HG02759 (cell line): ENCODE measurements around the gene FANK1.
"Not testable (repeated sequence)": the region's sequence is repeated elsewhere in the genome, so short reads cannot be mapped to it uniquely, and the experiment has no call there.

Experiments
- ATAC-seq: cut with Tn5 transposase; IDR thresholded peaks from one replicate; pipeline ENCODE4 v1.9.1; 2021; ENCODE audit warnings: mild to moderate bottlenecking, moderate library complexity; ENCODE audit not compliant: unreplicated experiment

FANK1 gene

DNA sequence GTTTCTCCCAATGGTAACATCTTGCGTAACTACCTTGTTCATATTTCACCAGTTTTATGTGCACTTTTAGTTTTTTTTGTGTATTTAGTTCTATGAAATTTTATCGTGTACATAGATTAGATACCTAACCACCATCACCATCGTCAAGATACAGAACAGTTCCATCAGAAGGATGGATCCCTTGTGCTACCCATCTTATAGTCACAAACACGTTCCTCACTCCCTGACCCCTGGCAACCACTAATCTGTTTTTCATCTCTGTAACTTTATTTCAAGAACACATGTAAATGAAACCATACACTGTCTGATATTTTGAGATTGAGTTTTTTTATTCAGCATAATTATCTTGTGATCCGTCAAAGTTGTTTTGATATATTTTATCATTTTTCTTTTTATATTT, 29.9 kb downstream of the FANK1 start:
- ATAC-seq, result no peak

DNA sequence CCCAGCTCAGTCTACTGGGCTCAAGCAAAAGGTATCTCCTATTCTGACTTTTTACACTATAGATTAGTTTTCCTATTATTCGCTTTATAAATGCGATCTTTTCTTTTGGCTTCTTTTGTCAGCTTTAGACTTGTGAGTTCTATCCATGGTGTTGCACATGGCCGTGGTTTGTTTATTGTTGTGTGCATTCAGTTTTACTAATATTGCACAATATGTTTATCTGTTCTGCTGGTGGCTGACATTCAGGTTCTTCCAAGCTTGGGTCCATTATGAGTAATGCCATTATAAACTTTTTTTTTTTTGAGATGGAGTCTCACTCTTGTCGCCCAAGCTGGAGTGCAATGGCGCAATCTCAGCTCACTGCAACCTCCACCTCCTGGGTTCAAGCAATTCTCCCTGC, 30.9 kb downstream of the FANK1 start:
- not testable (repeated sequence) for ATAC-seq

DNA sequence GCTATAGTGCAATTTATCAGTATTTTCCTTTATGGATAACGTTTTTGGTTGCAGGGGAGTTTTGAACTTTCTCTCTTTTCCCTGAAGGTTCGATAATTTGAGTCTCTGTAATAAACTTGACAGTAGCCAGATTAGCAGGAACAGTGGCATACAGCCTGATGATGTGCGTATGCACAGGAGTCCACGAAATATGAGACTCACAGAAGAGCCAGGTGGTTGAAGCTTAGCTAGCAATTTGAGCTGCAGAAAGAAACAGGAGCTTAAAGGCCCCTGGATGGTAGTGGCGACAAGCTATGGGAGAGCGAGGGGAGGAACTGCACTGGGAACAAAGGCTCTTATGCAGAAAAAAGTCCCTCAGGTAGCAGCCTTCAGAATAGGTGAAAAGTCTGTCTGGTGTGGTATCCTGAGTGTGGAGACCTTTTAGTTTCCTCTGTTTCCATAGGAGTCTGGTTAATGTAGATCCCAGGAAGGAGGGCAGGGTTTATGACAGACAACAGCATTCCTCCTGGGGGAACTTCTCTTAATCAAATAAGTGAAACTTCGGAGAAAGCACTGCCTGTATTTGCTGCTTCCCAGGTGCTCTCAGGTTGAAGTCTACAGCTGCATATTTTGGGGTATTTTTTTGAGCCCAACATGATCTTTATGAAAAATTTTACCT, 32.7 kb downstream of the FANK1 start:
- ATAC-seq, result no peak

DNA sequence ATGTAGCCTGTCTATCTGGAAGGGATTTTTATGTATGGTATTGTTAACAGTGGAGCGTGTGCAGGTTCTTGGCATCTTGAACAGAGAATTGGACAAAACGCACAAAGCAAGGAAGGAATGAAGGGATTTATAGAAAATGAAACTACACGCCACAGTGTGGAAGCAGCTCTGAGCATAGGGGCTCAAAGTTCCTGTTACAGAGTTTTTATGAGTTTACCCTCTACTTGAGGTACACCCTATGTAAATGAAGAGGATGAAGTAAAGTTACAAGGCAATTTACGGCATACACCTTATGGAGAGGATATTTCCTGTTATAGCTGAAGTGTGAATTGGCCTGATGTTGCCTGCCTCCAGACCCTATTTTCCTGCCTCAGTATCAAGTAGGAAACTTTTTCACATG, 33.3 kb downstream of the FANK1 start:
- no peak for ATAC-seq

DNA sequence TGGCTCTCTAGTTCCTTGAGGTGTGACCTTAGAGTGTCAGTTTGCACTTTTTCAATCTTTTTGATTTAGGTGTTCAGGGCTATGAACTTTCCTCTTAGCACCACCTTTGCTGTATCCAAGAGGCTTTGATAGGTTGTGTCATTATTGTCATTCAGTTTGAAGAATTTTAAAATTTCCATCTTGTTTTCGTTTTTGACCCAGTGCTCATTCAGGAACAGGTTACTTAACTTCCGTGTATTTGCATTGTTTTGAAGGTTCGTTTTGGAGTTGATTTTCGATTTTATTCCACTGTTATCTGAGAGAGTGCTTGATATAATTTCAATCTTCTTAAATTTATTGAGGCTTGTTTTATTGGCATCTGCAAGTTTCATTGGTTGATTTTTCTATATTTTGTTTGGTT, 37.3 kb downstream of the FANK1 start:
- ATAC-seq, result no peak

DNA sequence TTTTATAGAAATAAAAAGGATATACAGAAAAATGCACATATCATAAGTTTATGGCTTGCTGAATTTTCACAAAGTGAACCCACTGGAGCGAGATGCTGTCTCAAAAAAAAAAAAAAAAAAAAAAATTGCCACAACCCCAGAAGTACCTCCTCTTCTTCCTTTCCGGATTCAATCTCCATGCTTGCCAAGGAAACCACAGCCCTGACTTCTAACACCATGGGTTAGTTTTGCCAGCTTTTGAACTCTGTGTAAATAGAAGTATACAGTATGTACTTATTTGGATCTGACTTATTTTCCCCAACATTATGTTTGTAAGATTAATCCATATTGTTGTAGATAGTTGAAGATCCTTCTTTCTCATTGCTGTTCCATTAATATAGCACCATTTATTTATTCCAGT, 40.0 kb downstream of the FANK1 start:
- no peak for ATAC-seq

DNA sequence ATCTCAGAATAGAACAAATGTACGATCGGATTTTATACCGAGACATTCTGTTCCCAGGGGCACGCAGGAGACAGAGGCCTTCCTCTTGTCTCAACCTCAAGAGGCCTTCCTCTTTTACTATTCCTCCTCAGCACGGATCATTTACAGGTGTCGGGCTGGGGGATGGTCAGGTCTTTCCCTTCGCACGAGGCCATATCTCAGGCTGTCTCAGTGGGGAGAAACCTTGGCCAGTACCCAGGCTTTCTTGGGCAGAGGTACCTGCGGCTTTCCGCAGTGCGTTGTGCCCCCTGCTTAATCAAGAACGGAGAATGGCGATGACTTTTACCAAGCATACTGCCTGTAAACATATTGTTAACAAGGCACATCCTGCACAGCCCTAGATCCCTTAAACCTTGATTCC, 44.2 kb downstream of the FANK1 start:
- no peak for ATAC-seq

DNA sequence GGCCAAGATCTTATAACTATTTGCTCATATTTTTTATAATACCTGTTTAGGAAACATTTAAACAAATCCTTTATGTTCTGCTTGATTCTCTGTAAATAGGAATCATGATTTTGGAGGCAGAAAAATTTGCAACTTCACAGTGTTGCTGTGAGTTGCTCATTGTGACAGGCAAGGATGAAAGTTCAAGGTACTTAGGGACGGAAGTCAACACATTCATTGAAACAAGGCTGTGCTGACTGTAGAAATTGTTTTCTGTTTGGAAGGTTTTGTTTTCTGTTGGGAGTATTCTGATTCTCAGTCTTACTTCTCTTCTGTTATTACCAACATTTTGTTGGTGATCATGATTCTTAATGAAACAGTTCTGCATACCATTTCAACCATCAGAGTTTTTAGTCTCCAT, 54.9 kb downstream of the FANK1 start:
- ATAC-seq, result no peak

DNA sequence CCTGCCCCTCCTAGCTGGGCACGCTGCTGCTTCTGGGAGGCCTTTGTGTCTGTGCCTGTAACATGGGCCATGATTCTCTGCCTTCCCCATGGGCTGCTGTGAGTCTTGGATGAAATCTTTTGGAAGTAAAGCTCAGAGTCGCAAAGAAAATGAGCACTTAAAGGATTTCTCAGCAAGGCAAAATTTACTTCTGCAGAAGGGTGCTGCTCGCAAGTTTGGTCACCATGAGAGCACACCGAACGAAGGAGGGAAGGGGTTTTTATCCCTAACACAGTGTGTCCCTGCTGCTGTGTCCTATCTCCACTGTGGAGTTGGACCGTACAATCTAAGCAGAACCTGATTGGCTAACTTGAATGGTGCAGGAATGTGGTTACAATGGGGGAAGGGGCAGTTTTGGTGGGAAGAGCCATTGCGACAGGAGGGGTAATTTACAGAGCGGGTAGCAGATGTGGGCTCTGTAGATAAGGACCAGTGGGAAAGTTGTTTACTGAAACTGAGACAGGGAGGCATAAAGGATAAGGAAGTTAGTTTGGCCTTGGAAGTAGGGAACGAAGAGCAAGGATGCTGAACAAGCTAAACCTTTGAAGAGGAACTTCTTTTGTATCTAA, 57.5 kb downstream of the FANK1 start:
- no peak for ATAC-seq

DNA sequence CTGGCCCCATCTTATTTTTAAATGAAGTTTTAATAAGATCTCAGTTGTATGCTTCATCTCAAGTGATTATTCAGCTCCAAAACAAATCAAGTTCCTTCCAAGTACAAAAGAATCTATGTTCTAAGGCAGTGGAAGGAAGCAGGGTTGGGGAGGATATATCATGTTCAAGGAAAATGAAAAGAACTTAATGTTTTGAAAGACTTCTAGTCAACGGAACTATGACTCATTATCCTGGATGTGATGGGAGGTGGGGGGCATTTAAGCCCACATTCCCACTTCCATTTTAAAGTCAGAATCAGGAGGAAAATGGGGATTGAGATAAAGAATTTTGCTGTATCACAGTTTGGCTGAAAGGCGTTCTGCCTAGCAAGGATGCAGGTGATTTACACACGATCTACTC, 59.4 kb downstream of the FANK1 start:
- ATAC-seq, result no peak

DNA sequence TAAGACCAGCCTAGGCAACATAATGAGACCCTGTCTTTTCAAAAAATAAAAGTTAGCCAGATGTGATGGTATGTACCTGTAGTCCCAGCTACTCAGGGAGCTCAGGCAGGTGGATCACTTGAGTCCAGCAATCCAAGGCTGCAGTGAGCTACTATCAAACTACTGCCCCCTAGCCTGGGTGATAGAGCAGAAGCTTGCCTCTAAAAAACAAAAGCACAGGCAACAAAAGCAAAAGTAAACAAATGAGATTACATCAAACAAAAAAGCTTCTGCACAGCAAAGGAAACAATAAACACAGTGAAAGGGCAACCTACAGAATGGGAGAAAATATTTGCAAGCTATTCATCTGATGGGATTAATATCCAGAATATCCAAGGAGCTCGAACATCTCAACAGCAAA, 65.4 kb downstream of the FANK1 start:
- no peak for ATAC-seq

DNA sequence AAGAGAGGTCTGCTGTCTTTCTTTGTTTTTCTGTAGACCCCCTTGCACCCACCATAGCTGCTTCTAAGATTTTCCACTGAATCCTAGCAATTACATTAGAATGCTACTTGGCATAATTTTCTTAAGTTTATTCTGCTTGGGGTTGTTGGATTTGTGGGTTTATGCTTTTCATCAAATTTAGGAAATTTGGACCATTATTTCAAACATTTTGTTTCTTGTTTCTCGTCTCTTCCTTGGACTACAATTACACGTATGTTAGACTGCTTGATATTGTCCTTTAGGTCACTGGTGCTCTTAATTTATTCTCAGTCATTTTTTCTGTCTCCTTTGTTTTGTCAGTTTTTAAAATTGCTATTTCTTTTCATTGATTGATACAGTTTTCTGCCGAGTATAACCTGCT, 65.8 kb downstream of the FANK1 start:
- no peak for ATAC-seq

DNA sequence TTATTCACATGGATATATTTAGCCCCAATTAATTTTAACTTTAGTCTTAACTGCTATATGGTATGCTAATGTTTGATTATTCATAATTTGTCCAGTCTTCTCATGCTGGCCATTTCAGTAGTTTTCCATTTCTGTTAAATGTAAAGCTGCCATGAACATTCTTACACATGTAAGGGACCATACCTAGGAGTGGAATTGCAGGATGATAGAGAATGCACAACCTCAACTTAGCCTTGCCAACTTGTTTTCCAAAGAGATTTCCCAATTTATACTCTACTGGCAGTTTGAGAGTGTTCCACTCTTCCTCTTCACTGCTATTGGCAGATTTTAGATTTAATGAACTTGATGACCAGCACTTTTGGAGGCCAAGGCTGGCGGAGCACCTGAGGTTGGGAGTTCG, 68.2 kb downstream of the FANK1 start:
- no peak for ATAC-seq

DNA sequence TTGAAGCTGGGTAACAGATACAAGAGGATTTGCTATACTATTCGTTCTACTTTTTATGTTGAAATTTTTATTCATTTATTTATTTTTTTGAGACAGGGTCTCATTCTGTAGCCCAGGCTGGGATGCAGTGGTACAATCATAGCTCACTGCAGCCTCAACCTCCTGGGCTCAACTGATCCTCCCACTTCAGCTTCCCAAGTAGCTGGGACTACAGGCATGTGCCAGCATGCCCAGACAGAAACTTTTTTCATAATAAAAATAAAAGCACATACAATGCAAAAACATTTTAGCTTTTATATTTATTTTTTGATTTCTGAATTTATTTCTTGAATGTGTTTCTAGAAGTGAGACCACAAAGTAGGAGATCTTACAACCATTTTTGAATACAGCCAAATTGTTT, 71.2 kb downstream of the FANK1 start:
- ATAC-seq, result no peak

DNA sequence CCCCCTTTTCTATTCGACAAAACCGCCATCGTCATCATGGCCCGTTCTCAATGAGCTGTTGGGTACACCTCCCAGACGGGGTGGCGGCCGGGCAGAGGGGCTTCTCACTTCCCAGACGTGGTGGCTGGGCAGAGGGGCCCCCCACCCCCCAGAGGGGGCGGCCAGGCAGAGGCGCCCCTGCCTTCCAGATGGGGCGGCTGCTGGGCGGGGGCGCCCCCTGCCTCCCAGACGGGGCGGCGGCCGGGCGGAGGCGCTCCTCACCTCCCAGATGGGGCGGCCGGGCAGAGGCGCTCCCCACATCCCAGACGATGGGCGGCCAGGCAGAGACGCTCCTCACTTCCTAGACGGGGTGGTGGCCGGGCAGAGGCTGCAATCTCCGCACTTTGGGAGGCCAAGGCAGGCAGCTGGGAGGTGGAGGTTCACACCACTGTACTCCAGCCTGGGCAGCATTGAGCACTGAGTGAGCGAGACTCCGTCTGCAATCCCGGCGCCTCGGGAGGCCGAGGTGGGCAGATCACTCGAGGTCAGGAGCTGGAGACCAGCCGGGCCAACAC, 73.8 kb downstream of the FANK1 start:
- ATAC-seq, result not testable (repeated sequence)

DNA sequence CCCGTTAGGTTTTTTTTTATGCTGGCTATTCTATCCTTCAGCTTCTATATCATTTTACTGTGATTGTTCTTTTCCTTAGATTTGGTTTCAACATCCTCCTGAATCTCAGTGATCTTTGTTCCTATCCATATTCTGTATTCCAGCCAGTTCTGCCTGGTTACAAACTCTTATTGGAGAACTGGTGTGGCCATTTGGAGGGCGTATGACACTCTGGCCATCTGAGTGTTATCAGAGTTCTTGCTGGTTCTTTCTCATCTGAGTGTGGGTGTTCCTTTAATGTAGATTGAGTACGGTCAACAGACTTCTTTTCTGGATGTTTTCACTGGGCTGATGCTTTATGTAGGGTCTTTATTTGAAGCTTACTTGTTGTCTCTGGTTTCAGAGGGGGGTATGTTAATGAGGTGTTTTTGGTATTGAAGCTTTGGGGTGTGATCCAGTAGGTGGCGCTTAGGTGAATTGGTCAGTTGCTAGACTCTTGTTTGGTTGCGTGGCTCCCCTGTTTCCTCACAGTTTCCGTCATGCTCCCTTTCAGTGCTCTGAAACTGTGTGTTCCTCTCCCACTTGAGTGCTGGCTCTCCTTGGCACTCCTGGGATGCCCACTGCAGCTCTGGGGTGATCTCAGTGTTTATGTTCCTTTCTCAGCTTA, 80.7 kb downstream of the FANK1 start:
- no peak for ATAC-seq

DNA sequence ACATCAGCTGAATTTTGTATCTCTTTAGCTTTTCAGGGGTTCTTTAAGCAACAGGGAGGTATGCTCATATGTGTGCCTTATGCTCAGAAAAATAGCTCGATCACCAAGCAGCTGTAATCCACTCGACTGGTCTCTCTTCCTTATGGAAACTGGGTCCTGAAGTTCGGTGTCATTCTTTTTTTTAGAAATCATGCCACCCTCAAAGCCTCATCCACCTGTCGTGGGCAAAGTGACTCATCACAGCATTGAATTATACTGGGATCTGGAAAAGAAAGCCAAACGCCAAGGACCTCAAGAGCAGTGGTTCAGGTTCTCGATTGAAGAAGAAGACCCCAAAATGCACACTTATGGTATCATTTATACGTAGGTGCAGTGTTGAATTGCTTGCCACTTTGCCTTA, 83.6 kb downstream of the FANK1 start:
- ATAC-seq, result no peak

DNA sequence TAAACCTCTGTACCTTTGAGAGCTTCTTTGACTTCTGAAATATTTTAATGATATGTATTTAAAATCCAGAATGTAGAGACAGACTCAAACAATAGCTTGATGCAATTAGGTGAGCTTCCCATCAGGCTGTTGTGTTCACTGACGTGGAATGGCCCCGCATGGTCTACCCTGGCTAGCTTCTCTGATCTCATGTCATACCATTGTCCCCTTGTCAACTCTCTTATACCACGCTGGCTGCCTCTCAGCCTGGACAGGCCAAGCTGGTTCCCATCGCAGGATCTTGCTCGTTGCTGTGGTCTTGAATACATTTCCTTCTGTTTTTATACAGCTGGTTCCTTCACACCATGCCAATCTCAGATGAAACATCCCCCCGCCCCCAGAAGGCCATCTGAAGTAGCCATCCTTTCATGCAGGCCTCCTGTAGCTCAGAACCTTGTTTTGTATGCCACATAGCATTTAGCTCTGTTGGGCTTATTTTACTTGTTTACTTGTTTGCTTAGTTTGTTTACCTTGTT, 84.2 kb downstream of the FANK1 start:
- ATAC-seq, result no peak

DNA sequence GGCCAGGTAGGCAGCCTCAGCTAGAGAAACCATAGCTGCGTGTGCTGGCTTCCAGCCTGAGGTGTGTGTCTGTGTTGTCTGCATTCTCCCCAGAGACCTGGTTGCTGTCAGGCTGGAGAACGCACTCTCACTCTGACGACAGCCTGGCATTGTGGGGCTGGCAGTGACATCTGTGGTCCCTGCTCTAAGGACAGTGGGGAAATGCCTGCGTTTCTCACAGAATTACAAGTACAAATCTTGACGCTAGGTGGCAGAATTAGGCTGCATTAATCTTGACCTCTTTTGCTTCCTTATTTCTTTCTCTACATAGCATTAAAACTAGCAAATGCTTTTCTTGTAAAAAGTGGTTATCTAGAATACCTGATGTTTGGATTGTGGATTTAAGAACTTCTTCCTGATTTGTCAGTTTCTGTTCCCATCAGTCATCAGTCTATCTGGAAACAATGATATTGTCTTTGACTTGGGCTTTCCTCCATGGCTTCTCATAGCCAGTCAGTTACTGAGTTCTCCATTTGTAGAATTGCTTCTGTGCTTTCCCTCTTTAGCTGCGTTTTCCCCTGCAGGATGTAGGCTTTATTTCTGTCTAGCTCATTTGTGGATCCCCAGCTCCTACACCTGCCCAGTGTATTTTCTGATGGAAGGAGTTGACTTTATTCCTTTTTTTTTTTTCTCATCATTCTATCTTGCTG, 86.0 kb downstream of the FANK1 start:
- peak; percentile 77 for ATAC-seq

DNA sequence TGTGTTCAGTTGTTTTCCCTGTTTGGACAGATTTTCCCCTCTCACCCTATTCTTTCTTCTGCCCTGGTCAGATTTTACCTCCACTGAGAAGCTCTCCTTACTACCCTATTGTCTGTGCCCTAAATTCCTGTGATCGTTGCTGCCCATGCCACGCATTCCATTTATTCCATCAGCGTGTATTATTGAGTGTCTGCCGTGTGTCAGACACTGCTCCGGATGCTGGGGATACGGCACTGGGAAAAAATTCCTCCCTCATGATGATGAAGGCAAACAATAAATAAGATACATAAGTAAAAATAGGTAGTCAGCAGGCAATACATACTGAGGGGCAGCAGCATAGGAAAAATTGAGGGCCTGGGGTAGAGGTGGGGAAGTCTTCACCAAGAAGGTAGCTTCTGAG, 86.8 kb downstream of the FANK1 start:
- no peak for ATAC-seq

DNA sequence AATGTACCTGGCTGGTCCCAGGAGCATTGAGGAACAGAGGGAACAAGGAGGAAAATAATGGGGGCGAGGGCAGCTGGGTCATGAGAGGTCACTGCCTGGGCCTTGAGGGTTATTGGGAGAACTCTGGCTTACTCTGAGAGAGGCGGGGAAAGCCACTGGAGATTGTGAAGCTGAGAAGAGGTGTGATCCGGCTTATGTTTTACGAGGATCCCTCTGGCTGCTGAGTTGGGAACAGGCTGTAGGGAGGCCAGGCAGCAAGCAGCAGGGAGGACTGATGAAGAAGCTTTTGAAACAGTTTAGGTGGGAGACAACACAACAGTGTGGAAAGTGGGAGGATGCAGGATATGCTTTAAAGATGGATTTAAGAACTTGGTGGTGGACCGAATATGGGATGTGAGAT, 87.3 kb downstream of the FANK1 start:
- no peak for ATAC-seq

DNA sequence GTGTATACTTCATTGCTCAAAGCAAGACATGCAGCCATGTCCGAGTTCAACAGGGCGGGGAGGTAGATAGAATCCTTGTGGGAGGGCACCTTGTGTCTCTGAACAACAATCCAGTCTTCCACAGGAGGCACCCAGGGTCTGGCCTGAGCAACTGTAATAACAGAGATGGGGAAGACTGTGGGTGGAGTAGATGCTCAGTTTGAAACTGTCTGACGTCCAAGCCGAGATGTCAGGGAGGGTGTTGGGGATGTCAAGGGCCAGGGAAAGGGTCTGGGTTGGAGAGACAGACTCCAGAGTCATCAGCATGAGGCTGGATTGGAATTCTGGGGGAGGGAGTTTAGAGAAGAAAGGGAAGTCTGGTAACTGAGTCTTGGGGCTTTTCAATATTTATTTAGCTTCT, 88.0 kb downstream of the FANK1 start:
- ATAC-seq, result no peak
